DND-41 (cell line): ENCODE results near the gene GSTM5.

Source experiments
- EZH2 ChIP-seq: IDR thresholded peaks from 3 replicates; pipeline ENCODE4 v1.6.1; 2012; ENCODE audit warnings: borderline replicate concordance, low read depth, mild to moderate bottlenecking, moderate library complexity, low read length, inconsistent platforms; ENCODE audit not compliant: severe bottlenecking
- TF ChIP-seq, protein P1 (sequence below): IDR thresholded peaks from 2 replicates; pipeline ENCODE4 v1.5.1; 2012; ENCODE audit warnings: borderline replicate concordance, low read length, moderate library complexity, mild to moderate bottlenecking; ENCODE audit not compliant: poor library complexity, severe bottlenecking; ENCODE audit errors: extremely low read depth

GRCh38 chr1:109750241-109750882 lies 38.3 kb downstream of the GSTM5 start:
- TF ChIP-seq, protein P1, sequence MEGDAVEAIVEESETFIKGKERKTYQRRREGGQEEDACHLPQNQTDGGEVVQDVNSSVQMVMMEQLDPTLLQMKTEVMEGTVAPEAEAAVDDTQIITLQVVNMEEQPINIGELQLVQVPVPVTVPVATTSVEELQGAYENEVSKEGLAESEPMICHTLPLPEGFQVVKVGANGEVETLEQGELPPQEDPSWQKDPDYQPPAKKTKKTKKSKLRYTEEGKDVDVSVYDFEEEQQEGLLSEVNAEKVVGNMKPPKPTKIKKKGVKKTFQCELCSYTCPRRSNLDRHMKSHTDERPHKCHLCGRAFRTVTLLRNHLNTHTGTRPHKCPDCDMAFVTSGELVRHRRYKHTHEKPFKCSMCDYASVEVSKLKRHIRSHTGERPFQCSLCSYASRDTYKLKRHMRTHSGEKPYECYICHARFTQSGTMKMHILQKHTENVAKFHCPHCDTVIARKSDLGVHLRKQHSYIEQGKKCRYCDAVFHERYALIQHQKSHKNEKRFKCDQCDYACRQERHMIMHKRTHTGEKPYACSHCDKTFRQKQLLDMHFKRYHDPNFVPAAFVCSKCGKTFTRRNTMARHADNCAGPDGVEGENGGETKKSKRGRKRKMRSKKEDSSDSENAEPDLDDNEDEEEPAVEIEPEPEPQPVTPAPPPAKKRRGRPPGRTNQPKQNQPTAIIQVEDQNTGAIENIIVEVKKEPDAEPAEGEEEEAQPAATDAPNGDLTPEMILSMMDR = no peak
- no peak for TF ChIP-seq EZH2
